ENCODE results near the gene IQGAP2.

Gene IQGAP2

DNA sequence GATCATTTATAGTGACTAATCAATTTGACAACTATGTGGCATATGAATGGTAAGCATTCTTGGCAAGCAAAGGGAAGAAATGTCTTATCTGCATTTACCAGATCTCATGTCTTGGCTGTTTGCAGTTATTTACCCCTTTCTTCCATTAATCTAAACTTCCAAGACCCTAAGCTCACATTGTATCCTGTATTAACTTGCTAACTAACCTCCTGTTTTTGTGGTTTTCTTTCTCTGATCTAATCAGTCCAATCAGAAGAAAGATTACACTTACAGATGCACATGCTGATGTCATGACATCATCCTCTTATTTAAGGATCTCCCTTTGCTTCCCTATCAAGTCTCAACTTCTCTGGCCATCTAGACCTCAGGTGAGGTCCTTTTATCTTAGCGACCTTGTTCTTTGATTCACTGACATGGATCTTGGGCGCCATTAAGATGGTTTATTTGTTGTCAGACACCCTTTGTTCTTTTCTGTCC is 124.6 kb downstream of the IQGAP2 start:
- Histone ChIP-seq H3K18ac (ENCODE audit: low read depth in 1 of 2, low read length in 2 of 2) (no peak overlapping the region), H2BK120ac (ENCODE audit: low read depth, low read length) (no peak overlapping the region)
- WGBS = 81% methylated on average over 2 of the region's 2 CpGs

DNA sequence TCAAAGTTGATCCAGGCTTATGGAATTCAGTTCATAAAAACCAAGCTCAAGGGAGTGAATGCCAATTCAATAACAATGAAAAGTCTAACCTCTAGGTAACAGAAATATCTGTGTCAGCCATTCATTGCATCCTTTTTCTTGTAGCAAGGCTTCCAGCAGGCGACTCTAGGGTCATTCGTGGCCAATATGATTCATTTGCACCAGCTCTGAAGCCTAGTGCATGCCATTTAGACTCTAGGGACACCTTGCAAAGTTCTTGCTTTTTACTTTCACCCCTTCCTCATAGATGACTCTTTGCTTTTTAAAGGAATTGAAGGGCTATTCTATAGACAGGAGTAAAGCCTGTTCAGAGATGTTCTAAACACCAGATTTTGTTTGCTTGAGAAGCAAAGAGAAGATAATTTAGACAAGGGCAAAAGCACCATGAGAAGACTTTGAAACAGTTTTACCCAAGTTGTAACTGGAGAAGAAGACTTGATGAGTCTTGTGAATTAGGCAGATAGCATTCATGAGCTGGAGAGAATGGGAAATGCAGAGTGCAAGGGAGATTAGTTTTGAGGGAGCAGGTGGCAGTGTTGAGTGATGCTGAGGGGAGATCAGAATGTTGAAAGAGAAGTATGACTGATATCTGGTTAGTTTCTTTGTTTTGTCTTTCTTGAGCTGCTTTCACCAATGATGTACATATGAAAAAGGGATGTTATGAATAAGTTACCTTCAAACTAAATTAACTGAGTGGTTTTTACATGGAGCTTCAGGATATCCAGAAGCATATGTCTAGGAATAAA is 125.7 kb downstream of the IQGAP2 start:
- Histone ChIP-seq H2AFZ (ENCODE audit: low read depth, low read length) (no peak overlapping the region), H4K91ac (ENCODE audit: low read length) (no peak overlapping the region), H3K4ac (ENCODE audit: low read depth in 1 of 2, low read length in 2 of 2) (no peak overlapping the region), H3K4me2 (ENCODE audit: low read length, poor library complexity, severe bottlenecking) (no peak overlapping the region), H3K23ac (ENCODE audit: low read length in 2 of 2) (peak overlapping the region in 1 of 2 experiments; percentile 14), H2BK15ac (ENCODE audit: low read depth, poor library complexity, severe bottlenecking) (no peak overlapping the region), H3K14ac (ENCODE audit: low read length in 2 of 2) (no peak overlapping the region), H3K36me3 (ENCODE audit: control insufficient read depth in 1 of 2, insufficient read depth in 2 of 2, low read depth in 1 of 2, low read length in 2 of 2) (no peaks in the 10 kb centered on the region), H2BK5ac (ENCODE audit: low read depth, low read length, poor library complexity, severe bottlenecking) (no peak overlapping the region), H3K18ac (ENCODE audit: low read depth in 1 of 2, low read length in 2 of 2) (no peak overlapping the region), H4K8ac (ENCODE audit: low read length) (no peak overlapping the region), H3K4me3 (ENCODE audit: insufficient read depth in 1 of 2, low read depth in 1 of 2, low read length in 2 of 2) (no peak overlapping the region), H3K9ac (ENCODE audit: low read length) (no peak overlapping the region), H2BK120ac (ENCODE audit: low read depth, low read length) (no peak overlapping the region), H2BK12ac (ENCODE audit: low read length in 2 of 2) (no peak overlapping the region), H2AK5ac (ENCODE audit: low read length, severe bottlenecking) (no peak overlapping the region), H3K9me3 (ENCODE audit: control insufficient read depth, low read length) (no peaks in the 10 kb centered on the region), H3K79me1 (replicated peaks; ENCODE audit: low read length, poor library complexity, severe bottlenecking) (no peaks in the 10 kb centered on the region), H3K27me3 (ENCODE audit: control insufficient read depth in 1 of 2, insufficient read depth in 1 of 2, low read length in 2 of 2) (no peaks in the 10 kb centered on the region), H3K27ac (ENCODE audit: low read length, poor library complexity, severe bottlenecking) (no peak overlapping the region), H3K4me1 (ENCODE audit: control insufficient read depth, insufficient read depth, low read depth, low read length) (no peaks in the 10 kb centered on the region)
- DNase-seq = no peak
- 89% methylated on average over 2 of the region's 2 CpGs for WGBS

More for the DNA sequence above, 124.6 kb downstream of the IQGAP2 start:
- Histone ChIP-seq H3K4ac (ENCODE audit: low read depth in 1 of 2, low read length in 2 of 2) (no peak overlapping the region), H3K4me1 (ENCODE audit: control insufficient read depth, insufficient read depth, low read depth, low read length) (no peaks in the 10 kb centered on the region), H3K36me3 (ENCODE audit: control insufficient read depth in 1 of 2, insufficient read depth in 2 of 2, low read depth in 1 of 2, low read length in 2 of 2) (no peaks in the 10 kb centered on the region), H2BK12ac (ENCODE audit: low read length in 2 of 2) (no peak overlapping the region), H4K8ac (ENCODE audit: low read length) (no peak overlapping the region), H3K27me3 (ENCODE audit: control insufficient read depth in 1 of 2, insufficient read depth in 1 of 2, low read length in 2 of 2) (no peaks in the 10 kb centered on the region), H3K9ac (ENCODE audit: low read length) (no peak overlapping the region), H2AFZ (ENCODE audit: low read depth, low read length) (no peak overlapping the region), H2BK15ac (ENCODE audit: low read depth, poor library complexity, severe bottlenecking) (no peak overlapping the region), H3K14ac (ENCODE audit: low read length in 2 of 2) (no peak overlapping the region), H3K9me3 (ENCODE audit: control insufficient read depth, low read length) (no peaks in the 10 kb centered on the region), H3K79me1 (replicated peaks; ENCODE audit: low read length, poor library complexity, severe bottlenecking) (no peaks in the 10 kb centered on the region), H3K4me2 (ENCODE audit: low read length, poor library complexity, severe bottlenecking) (no peak overlapping the region), H2BK5ac (ENCODE audit: low read depth, low read length, poor library complexity, severe bottlenecking) (no peak overlapping the region), H4K91ac (ENCODE audit: low read length) (no peak overlapping the region), H3K23ac (ENCODE audit: low read length in 2 of 2) (no peak overlapping the region), H3K27ac (ENCODE audit: low read length, poor library complexity, severe bottlenecking) (no peak overlapping the region), H2AK5ac (ENCODE audit: low read length, severe bottlenecking) (no peak overlapping the region), H3K4me3 (ENCODE audit: insufficient read depth in 1 of 2, low read depth in 1 of 2, low read length in 2 of 2) (no peak overlapping the region)
- DNase-seq = no peak

DNA sequence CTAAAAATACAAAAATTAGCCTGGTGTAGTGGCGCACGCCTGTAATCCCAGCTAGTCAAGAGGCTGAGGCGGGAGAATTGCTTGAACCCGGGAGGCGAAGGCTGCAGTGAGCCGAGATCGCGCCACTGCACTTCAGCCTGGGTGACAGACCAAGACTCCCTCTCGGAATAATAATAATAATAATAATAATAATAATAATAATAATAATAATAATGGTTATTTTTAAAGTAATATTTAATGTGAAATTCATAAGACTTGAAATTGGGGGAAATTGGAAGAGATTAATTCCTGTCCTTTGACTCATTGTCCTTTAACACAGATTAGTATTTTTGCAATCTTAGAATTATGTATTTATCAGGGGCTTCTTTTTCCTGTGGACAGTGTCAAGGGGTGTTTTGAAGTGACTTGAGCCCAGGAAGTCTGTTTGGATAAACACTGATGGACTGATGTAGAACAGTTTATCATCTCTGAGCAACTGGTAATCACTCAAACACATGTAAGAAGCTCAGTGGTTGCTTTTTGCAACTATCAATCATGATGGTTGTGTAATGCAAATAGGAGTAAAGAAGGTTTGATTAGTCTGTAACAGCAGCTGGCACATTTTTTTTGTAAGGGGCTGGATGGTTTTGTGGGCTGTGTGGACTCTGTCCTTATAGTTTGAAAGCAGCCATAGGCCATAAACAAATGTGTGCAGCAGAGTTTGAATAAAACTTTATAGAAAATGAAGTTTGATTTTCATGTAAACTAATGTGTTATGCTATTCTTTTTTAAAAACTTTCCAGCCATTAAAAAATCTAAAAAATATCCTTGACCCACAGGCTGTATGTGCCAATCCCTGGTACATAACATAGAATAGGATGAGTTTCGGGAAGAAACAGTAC is 126.6 kb downstream of the IQGAP2 start:
- Histone ChIP-seq H2BK5ac (ENCODE audit: low read depth, low read length, poor library complexity, severe bottlenecking) (no peak overlapping the region), H3K79me1 (replicated peaks; ENCODE audit: low read length, poor library complexity, severe bottlenecking) (no peaks in the 10 kb centered on the region), H2BK120ac (ENCODE audit: low read depth, low read length) (no peak overlapping the region), H2BK12ac (ENCODE audit: low read length in 2 of 2) (no peak overlapping the region), H2BK15ac (ENCODE audit: low read depth, poor library complexity, severe bottlenecking) (no peak overlapping the region), H3K9me3 (ENCODE audit: control insufficient read depth, low read length) (no peaks in the 10 kb centered on the region), H3K4me1 (ENCODE audit: control insufficient read depth, insufficient read depth, low read depth, low read length) (no peaks in the 10 kb centered on the region), H3K36me3 (ENCODE audit: control insufficient read depth in 1 of 2, insufficient read depth in 2 of 2, low read depth in 1 of 2, low read length in 2 of 2) (no peaks in the 10 kb centered on the region), H3K4me2 (ENCODE audit: low read length, poor library complexity, severe bottlenecking) (no peak overlapping the region), H4K91ac (ENCODE audit: low read length) (no peak overlapping the region), H2AFZ (ENCODE audit: low read depth, low read length) (no peak overlapping the region), H2AK5ac (ENCODE audit: low read length, severe bottlenecking) (no peak overlapping the region), H3K27me3 (ENCODE audit: control insufficient read depth in 1 of 2, insufficient read depth in 1 of 2, low read length in 2 of 2) (no peaks in the 10 kb centered on the region), H3K14ac (ENCODE audit: low read length in 2 of 2) (no peak overlapping the region), H3K4ac (ENCODE audit: low read depth in 1 of 2, low read length in 2 of 2) (no peak overlapping the region), H3K9ac (ENCODE audit: low read length) (no peak overlapping the region), H4K8ac (ENCODE audit: low read length) (no peak overlapping the region), H3K4me3 (ENCODE audit: insufficient read depth in 1 of 2, low read depth in 1 of 2, low read length in 2 of 2) (no peak overlapping the region), H3K23ac (ENCODE audit: low read length in 2 of 2) (no peak overlapping the region), H3K27ac (ENCODE audit: low read length, poor library complexity, severe bottlenecking) (no peak overlapping the region), H3K18ac (ENCODE audit: low read depth in 1 of 2, low read length in 2 of 2) (no peak overlapping the region)
- 97% methylated on average over 3 of the region's 10 CpGs for WGBS
- DNase-seq = no peak

DNA sequence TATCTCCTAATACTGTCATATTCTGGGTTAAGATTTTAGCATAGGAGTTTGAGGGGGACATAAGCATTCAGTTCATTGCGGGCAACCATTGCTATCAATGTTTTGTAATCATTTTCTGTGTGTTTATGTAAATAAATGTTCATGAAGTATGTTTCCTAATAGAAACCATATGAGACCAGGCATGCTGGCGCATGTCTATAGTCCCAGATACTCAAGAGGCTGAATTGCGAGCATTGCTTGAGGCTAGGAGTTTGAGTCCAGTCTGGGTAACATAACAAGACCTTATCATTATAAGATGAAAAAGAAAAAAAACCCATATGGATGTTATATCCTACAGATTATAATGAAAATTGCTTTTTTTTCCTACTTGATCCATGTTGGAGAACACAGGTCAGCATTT is 129.0 kb downstream of the IQGAP2 start:
- no peak overlapping the region for H3K18ac ChIP-seq (ENCODE audit: low read depth in 1 of 2, low read length in 2 of 2)
- H3K9ac ChIP-seq (ENCODE audit: low read length) = no peak overlapping the region
- H3K4me3 ChIP-seq (ENCODE audit: insufficient read depth in 1 of 2, low read depth in 1 of 2, low read length in 2 of 2) = no peak overlapping the region
- no peak overlapping the region for H3K4me2 ChIP-seq (ENCODE audit: low read length, poor library complexity, severe bottlenecking)
- no peaks in the 10 kb centered on the region for H3K27me3 ChIP-seq (ENCODE audit: control insufficient read depth in 1 of 2, insufficient read depth in 1 of 2, low read length in 2 of 2)
- WGBS = 100% methylated on average over 2 of the region's 3 CpGs
- H3K79me1 ChIP-seq (replicated peaks; ENCODE audit: low read length, poor library complexity, severe bottlenecking) = no peaks in the 10 kb centered on the region
- no peak overlapping the region for H2AK5ac ChIP-seq (ENCODE audit: low read length, severe bottlenecking)
- H3K9me3 ChIP-seq (ENCODE audit: control insufficient read depth, low read length) = no peaks in the 10 kb centered on the region
- H2AFZ ChIP-seq (ENCODE audit: low read depth, low read length) = no peak overlapping the region
- H4K91ac ChIP-seq (ENCODE audit: low read length) = no peak overlapping the region
- H3K36me3 ChIP-seq (ENCODE audit: control insufficient read depth in 1 of 2, insufficient read depth in 2 of 2, low read depth in 1 of 2, low read length in 2 of 2) = no peaks in the 10 kb centered on the region
- H2BK15ac ChIP-seq (ENCODE audit: low read depth, poor library complexity, severe bottlenecking) = no peak overlapping the region
- no peak overlapping the region for H3K4ac ChIP-seq (ENCODE audit: low read depth in 1 of 2, low read length in 2 of 2)
- no peak overlapping the region for H3K27ac ChIP-seq (ENCODE audit: low read length, poor library complexity, severe bottlenecking)
- no peak overlapping the region for H3K23ac ChIP-seq (ENCODE audit: low read length in 2 of 2)
- H2BK12ac ChIP-seq (ENCODE audit: low read length in 2 of 2) = no peak overlapping the region
- H2BK120ac ChIP-seq (ENCODE audit: low read depth, low read length) = no peak overlapping the region
- H4K8ac ChIP-seq (ENCODE audit: low read length) = no peak overlapping the region
- H2BK5ac ChIP-seq (ENCODE audit: low read depth, low read length, poor library complexity, severe bottlenecking) = no peak overlapping the region
- no peak overlapping the region for H3K14ac ChIP-seq (ENCODE audit: low read length in 2 of 2)
- H3K4me1 ChIP-seq (ENCODE audit: control insufficient read depth, insufficient read depth, low read depth, low read length) = no peaks in the 10 kb centered on the region
- DNase-seq = no peak
